ENCODE results near the gene APBB2.

GRCh38 chr4:41142376-41143310 is 71.7 kb downstream of the APBB2 start:
- TF ChIP-seq, protein P1, sequence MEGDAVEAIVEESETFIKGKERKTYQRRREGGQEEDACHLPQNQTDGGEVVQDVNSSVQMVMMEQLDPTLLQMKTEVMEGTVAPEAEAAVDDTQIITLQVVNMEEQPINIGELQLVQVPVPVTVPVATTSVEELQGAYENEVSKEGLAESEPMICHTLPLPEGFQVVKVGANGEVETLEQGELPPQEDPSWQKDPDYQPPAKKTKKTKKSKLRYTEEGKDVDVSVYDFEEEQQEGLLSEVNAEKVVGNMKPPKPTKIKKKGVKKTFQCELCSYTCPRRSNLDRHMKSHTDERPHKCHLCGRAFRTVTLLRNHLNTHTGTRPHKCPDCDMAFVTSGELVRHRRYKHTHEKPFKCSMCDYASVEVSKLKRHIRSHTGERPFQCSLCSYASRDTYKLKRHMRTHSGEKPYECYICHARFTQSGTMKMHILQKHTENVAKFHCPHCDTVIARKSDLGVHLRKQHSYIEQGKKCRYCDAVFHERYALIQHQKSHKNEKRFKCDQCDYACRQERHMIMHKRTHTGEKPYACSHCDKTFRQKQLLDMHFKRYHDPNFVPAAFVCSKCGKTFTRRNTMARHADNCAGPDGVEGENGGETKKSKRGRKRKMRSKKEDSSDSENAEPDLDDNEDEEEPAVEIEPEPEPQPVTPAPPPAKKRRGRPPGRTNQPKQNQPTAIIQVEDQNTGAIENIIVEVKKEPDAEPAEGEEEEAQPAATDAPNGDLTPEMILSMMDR (conservative IDR thresholded peaks at IDR 0.05): no peak
- TF ChIP-seq EZH2 (IDR thresholded peaks at IDR 0.05; ENCODE audit: low read depth): no peak
